Heart right ventricle (tissue), 16 donors: ENCODE measurements around the gene ILK. TPM values are rescaled to one million over a fixed set of nuclear protein-coding genes. Genes with fewer than 3 reads are reported as not detected.

Experiments used
- ATAC-seq, 8 donors: fragments of 200-7000 bp; cut with Tn5 transposase; one replicate each; pipeline ENCODE4 v1.9.1; 2020; ENCODE audit warnings: mild to moderate bottlenecking in 8 of 8, moderate library complexity in 8 of 8, moderate number of reproducible peaks in 1 of 8
- DNase-seq, 2 donors: peaks; one replicate each; pipeline ENCODE4 v3.0.0-alpha.2; 2020
- H3K27ac ChIP-seq, 10 donors: fragments of 200-600 bp; sonication (generic) in 2 of 10; one replicate each; pipeline versions ENCODE4 v1.5.0 to v1.8.0; 2020 to 2022; ENCODE audit warnings: mild to moderate bottlenecking in 3 of 10
- H3K27me3 ChIP-seq, 7 donors: fragments of 200-600 bp; one replicate each; pipeline ENCODE4 v1.8.0; 2021 to 2022; ENCODE audit warnings: mild to moderate bottlenecking in 2 of 7
- H3K36me3 ChIP-seq, 9 donors: fragments of 200-600 bp; sonication (generic) in 1 of 9; one replicate each; pipeline versions ENCODE4 v1.5.0 to v1.8.0; 2020 to 2022; ENCODE audit warnings: mild to moderate bottlenecking in 2 of 9
- H3K4me1 ChIP-seq, 9 donors: fragments of 200-600 bp; sonication (generic) in 1 of 9; one replicate each; pipeline versions ENCODE4 v1.5.0 to v1.8.0; 2020 to 2022; ENCODE audit warnings: mild to moderate bottlenecking in 4 of 9
- H3K4me3 ChIP-seq, 10 donors: fragments of 200-600 bp; sonication (generic) in 2 of 10; one replicate each; pipeline versions ENCODE4 v1.5.0 to v1.8.0; 2020 to 2022; ENCODE audit warnings: mild to moderate bottlenecking in 7 of 10, moderate library complexity in 2 of 10
- H3K9me3 ChIP-seq, 11 donors: fragments of 200-600 bp in 10 of 11; sonication (generic) in 2 of 11; one replicate each; pipeline versions ENCODE4 v1.5.0 to v1.8.0; 2013 to 2022; ENCODE audit warnings: mild to moderate bottlenecking in 2 of 11, control low read depth in 1 of 11, moderate library complexity in 1 of 11
- WGBS, 2 donors: extraction: QIAGEN DNeasy Blood & Tissue Kit; methylation state at CpG; one replicate each; pipeline ENCODE4 v1.1.7; 2013; ENCODE audit warnings: inconsistent platforms in 1 of 2; 5-methylcytosine and 5-hydroxymethylcytosine counted together
- intact Hi-C, 10 donors: fragments of 100-400 bp; cut with DNase I; formaldehyde crosslinking; loops; one replicate each; pipeline versions ENCODE4 v1.11.1 to v1.14.2; 2022
- polyA plus RNA-seq, 2 donors: library from polyadenylated mRNA; stranded (reverse); fragments of 200-250 nt; gene quantifications; one replicate each; pipeline ENCODE4 v1.2.3, GENCODE V29; 2013
- total RNA-seq, 10 donors: library from RNA; stranded (reverse); fragmentation: NEBNext Ultra II Directional in 3 of 10; extraction: Animal tissue kit (Norgen Biotek cat#: 25700) in 3 of 10; gene quantifications; one replicate each; pipeline versions ENCODE4 v1.2.1 to v1.2.4, GENCODE V29; 2021 to 2023
- TF ChIP-seq, protein P1 (sequence below), 9 donors: fragments of 200-600 bp; sonication (generic) in 2 of 9; IDR thresholded peaks; one replicate each; pipeline versions ENCODE4 v1.5.0 to v1.8.0; 2021 to 2022; ENCODE audit warnings: antibody characterized with exemption in 9 of 9, mild to moderate bottlenecking in 5 of 9, moderate library complexity in 1 of 9
- donor health status: Arrhythmogenic right ventricular cardiomyopathy.
- donor health status: ischemic (EF 13 %, LVEDD 7.1; RV severe dilation, severe dysfunction).
- donor health status: healthy with polysubstance abuse.
- donor health status: DM: no; HTN: yes; CAD: no.
- donor health status: DM: no; HTN: no; CAD: no.
- donor health status: ischemic (EF 25% LVEDD 6.9; RV normal size, moderate dysfunction).
- donor health status: ischemic (EF 25% LVEDD 5.7; RV mildly dilated, moderate dysfunction).
- donor health status: healthy.
- donor health status: DM: yes; HTN: yes; CAD: no.
- donor health status: Ischemic cardiomyopathy.
- donor health status: ischemic (EF 35%, LVEDD 5.7; RV mildly dilated, moderate dysfunction).
- donor health status: nonischemic (EF 11% LVEDD 7.7; RV severe dilation, severe dysfunction).
- donor health status: DM: yes; HTN: yes; CAD: no.
- donor health status: PGD.
- donor health status: ischemic (EF 29% LVEDD 5.4; RV normal size, mild dysfunction).
- donor health status: nonischemic (EF 23%, LVEDD 6.1; RV moderate dilation, normal function).

The ILK gene
- total and polyA plus RNA-seq, 12 donors: 150 to 247 (median 214) TPM

DNA sequence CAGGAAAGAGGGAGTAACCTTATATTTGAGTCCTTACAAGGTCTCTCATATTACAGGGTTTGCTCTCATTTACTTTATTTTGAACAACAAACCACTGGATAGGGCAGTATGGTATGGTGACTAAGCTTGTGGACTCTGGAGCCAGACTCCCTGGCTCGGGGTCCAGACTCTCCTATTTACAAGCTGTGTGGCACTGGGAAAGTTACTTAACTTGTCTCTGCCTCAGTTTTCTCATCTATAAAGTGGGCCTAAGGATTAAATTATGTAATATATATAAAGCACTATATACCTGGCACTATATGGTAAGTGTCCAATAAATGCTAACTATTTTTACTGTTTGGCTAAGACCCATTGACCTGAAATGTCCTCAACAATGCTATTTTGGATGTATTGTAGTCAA lies 53.8 kb downstream of the ILK start:
- Histone ChIP-seq H3K27me3 (peaks cover 0 to 27% (median 0%) of the 10 kb centered on the region in 7 donors), H3K36me3 (no peaks in the 10 kb centered on the region), H3K4me1 (peaks cover 8 to 47% (median 16%) of the 10 kb centered on the region in 9 donors), H3K4me3 (no peak overlapping the region), H3K9me3 (no peaks in the 10 kb centered on the region), H3K27ac (peak overlapping the region in 1 of 10 donors; percentile 91)
- TF ChIP-seq, protein P1, sequence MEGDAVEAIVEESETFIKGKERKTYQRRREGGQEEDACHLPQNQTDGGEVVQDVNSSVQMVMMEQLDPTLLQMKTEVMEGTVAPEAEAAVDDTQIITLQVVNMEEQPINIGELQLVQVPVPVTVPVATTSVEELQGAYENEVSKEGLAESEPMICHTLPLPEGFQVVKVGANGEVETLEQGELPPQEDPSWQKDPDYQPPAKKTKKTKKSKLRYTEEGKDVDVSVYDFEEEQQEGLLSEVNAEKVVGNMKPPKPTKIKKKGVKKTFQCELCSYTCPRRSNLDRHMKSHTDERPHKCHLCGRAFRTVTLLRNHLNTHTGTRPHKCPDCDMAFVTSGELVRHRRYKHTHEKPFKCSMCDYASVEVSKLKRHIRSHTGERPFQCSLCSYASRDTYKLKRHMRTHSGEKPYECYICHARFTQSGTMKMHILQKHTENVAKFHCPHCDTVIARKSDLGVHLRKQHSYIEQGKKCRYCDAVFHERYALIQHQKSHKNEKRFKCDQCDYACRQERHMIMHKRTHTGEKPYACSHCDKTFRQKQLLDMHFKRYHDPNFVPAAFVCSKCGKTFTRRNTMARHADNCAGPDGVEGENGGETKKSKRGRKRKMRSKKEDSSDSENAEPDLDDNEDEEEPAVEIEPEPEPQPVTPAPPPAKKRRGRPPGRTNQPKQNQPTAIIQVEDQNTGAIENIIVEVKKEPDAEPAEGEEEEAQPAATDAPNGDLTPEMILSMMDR (IDR thresholded peaks at IDR 0.05): no peak
- ATAC-seq (no peak), DNase-seq (no peak)
- WGBS, 2 donors: 91 to 92% methylated on average over 1 of the region's 1 CpG
- intact Hi-C loops: no loop called here

DNA sequence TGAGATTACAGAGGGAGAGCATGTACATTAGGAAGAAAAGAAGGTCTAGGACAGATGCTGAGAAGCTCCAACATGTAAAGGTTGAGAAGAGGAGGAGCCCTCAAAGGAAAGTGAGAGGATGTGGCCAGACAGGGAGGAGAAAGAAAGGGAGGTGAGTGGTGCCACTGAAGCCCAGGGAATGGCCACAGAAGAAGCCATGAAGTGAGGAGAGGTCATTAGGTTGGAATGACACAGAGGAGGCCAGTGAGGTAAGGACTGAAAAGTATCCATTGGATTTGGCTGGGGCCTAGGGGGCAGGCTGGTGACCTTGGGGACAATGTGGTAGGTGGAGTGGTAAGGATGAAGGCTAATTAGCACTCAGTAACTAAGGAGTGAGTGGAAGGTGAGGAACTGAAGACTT lies 55.1 kb downstream of the ILK start:
- Histone ChIP-seq H3K9me3 (no peaks in the 10 kb centered on the region), H3K4me3 (no peak overlapping the region), H3K27ac (no peak overlapping the region), H3K36me3 (no peaks in the 10 kb centered on the region), H3K4me1 (peaks cover 7 to 42% (median 14%) of the 10 kb centered on the region in 9 donors), H3K27me3 (peaks cover 0 to 27% (median 0%) of the 10 kb centered on the region in 7 donors)
- DNase-seq (no peak), ATAC-seq (no peak)
- TF ChIP-seq, protein P1 (IDR thresholded peaks at IDR 0.05): no peak
- intact Hi-C loops: no loop called here

Other genes with a start within 250 kb of the ILK start
- 10 to 100 TPM; 57.4 to 88.1 (median 67.6) TPM for gene SMPD1, start 213.3 kb upstream of the ILK start, total RNA-seq
- gene SMPD1, start 213.3 kb upstream of the ILK start, polyA plus RNA-seq: 10 to 100 TPM; 53.8 to 62.1 TPM
- 10 to 100 TPM; 54.3 to 93.3 (median 65.2) TPM for gene APBB1, start 184.7 kb upstream of the ILK start, total RNA-seq
- 10 to 100 TPM; 86.1 to 90.6 TPM for gene APBB1, start 184.7 kb upstream of the ILK start, polyA plus RNA-seq
- under 1 TPM in 5 of 10 donors, not detected in 5; 0.33 to 0.55 (median 0.40) TPM for gene HPX, start 162.8 kb upstream of the ILK start, total RNA-seq
- under 1 TPM; 0.22 to 0.73 TPM for gene HPX, start 162.8 kb upstream of the ILK start, polyA plus RNA-seq
- gene TRIM3, start 129.8 kb upstream of the ILK start, total RNA-seq: 10 to 100 TPM in 3 of 10 donors, 1 to 10 TPM in 7; 6.3 to 12.7 (median 8.7) TPM
- 10 to 100 TPM; 14.5 to 14.6 TPM for gene TRIM3, start 129.8 kb upstream of the ILK start, polyA plus RNA-seq
- gene ARFIP2, start 122.4 kb upstream of the ILK start, total RNA-seq: 10 to 100 TPM; 12.4 to 23.0 (median 14.8) TPM
- gene ARFIP2, start 122.4 kb upstream of the ILK start, polyA plus RNA-seq: 10 to 100 TPM; 16.2 to 36.8 TPM
- gene TIMM10B, start 122.3 kb upstream of the ILK start, total RNA-seq: 10 to 100 TPM; 13.8 to 21.6 (median 17.5) TPM
- gene TIMM10B, start 122.3 kb upstream of the ILK start, polyA plus RNA-seq: 10 to 100 TPM; 10.0 to 16.3 TPM
- gene DNHD1, start 106.5 kb upstream of the ILK start, total RNA-seq: 1 to 10 TPM; 3.4 to 7.8 (median 6.5) TPM
- gene DNHD1, start 106.5 kb upstream of the ILK start, polyA plus RNA-seq: 10 to 100 TPM in 1 of 2 donors, 1 to 10 TPM in 1; 1.7 to 13.8 TPM
- gene RRP8, start 158 bp upstream of the ILK start, total RNA-seq: 10 to 100 TPM; 12.1 to 23.3 (median 20.5) TPM
- gene RRP8, start 158 bp upstream of the ILK start, polyA plus RNA-seq: 10 to 100 TPM; 16.1 to 23.0 TPM
- 100 to 1,000 TPM in 1 of 10 donors, 10 to 100 TPM in 9; 78.0 to 101 (median 89.7) TPM for gene TAF10, start 8.4 kb downstream of the ILK start, total RNA-seq
- 100 to 1,000 TPM in 1 of 2 donors, 10 to 100 TPM in 1; 93.3 to 254 TPM for gene TAF10, start 8.4 kb downstream of the ILK start, polyA plus RNA-seq
- gene TPP1, start 15.6 kb downstream of the ILK start, total RNA-seq: 100 to 1,000 TPM in 2 of 10 donors, 10 to 100 TPM in 8; 56.3 to 132 (median 72.6) TPM
- gene TPP1, start 15.6 kb downstream of the ILK start, polyA plus RNA-seq: 10 to 100 TPM; 31.9 to 34.6 TPM
- gene DCHS1, start 52.0 kb downstream of the ILK start, total RNA-seq: 10 to 100 TPM in 3 of 10 donors, 1 to 10 TPM in 7; 7.1 to 12.4 (median 8.7) TPM
- 1 to 10 TPM; 4.1 to 6.7 TPM for gene DCHS1, start 52.0 kb downstream of the ILK start, polyA plus RNA-seq
- gene MRPL17, start 79.6 kb downstream of the ILK start, total RNA-seq: 10 to 100 TPM; 36.7 to 61.4 (median 45.5) TPM
- 10 to 100 TPM; 55.2 to 69.1 TPM for gene MRPL17, start 79.6 kb downstream of the ILK start, polyA plus RNA-seq
- gene OR2AG2, start 168.2 kb downstream of the ILK start, total RNA-seq: not detected
- gene OR2AG2, start 168.2 kb downstream of the ILK start, polyA plus RNA-seq: not detected
- gene OR2AG1, start 179.2 kb downstream of the ILK start, total RNA-seq: not detected
- gene OR2AG1, start 179.2 kb downstream of the ILK start, polyA plus RNA-seq: not detected
- gene OR6A2, start 195.9 kb downstream of the ILK start, total RNA-seq: not detected
- gene OR6A2, start 195.9 kb downstream of the ILK start, polyA plus RNA-seq: not detected
- gene OR10A5, start 241.9 kb downstream of the ILK start, total RNA-seq: not detected
- gene OR10A5, start 241.9 kb downstream of the ILK start, polyA plus RNA-seq: not detected